Subcutaneous adipose tissue (tissue), 4 donors: Measurements from ENCODE around the gene PSPN. TPM values are rescaled to one million over a fixed set of nuclear protein-coding genes. Genes with fewer than 3 reads are reported as not detected.

Experiments
- CTCF ChIP-seq: fragments of 450-650 bp; IDR thresholded peaks from one replicate; pipeline ENCODE4 v1.5.1; 2016; ENCODE audit warnings: low read depth, mild to moderate bottlenecking, control low read depth, antibody characterized with exemption, moderate library complexity
- total RNA-seq, 4 donors: library from RNA; depleted of rRNA; stranded (reverse); fragments of >200 nt; gene quantifications; one replicate each; pipeline ENCODE4 v1.1.0, GENCODE V29; 2016

Gene PSPN
- total RNA-seq, 4 donors from 2014 or later = 0.16 to 1.5 (median 0.78) TPM

GRCh38 chr19:6373813-6374108 is 2.0 kb downstream of the PSPN start:
- no peak for TF ChIP-seq CTCF

- no peak for TF ChIP-seq CTCF
Measured at GRCh38 chr19:6373096-6373812, 2.5 kb downstream of the PSPN start.

DNA sequence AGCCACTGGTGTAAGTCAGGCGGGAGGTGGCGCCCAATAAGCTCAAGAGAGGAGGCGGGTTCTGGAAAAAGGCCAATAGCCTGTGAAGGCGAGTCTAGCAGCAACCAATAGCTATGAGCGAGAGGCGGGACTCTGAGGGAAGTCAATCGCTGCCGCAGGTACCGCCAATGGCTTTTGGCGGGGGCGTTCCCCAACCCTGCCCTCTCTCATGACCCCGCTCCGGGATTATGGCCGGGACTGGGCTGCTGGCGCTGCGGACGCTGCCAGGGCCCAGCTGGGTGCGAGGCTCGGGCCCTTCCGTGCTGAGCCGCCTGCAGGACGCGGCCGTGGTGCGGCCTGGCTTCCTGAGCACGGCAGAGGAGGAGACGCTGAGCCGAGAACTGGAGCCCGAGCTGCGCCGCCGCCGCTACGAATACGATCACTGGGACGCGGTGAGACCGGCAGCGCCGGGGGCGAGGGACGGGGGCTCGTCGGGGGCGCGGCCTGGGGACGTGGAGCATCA is 3.1 kb downstream of the PSPN start, which contains the start of gene ALKBH7:
Gene ALKBH7 (plus strand): TSS at position 201 of the 502 bp plus-strand sequence. CDS start 27 bp downstream, at position 228.
- TF ChIP-seq CTCF = no peak

DNA sequence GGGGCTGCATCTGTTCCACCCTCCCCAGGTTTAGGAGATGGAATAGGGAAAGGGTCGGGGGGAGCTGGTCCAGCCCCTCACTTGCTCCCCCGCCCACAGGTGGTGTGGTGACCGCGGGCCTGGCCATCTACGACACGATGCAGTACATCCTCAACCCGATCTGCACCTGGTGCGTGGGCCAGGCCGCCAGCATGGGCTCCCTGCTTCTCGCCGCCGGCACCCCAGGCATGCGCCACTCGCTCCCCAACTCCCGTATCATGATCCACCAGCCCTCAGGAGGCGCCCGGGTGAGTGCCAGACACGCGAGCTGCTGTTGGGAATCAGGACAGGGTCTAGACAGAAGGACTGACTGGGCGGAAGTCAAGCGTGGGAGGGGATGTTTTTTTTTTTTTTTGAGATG is 11.4 kb downstream of the PSPN start:
- no peak for TF ChIP-seq CTCF

DNA sequence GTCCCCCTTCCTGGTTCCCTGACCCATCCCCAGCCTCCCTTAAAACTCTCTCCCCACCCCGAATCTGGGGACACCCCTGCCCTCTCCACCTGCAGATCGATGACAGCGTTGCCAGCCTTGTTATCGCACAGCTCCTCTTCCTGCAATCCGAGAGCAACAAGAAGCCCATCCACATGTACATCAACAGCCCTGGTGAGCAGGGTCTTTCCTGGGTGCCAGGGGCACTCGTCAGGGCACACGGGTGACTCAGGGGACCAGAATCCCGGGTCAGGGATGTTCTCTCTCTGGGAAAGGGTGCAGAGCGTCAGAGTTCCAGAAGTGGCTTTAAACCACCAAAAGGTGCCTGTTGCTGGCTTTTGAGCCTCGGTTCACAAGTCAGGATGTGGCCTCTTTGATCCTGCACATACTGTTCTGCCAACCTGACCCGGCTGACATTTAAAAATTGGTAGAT is 13.4 kb downstream of the PSPN start:
- TF ChIP-seq CTCF = no peak

DNA sequence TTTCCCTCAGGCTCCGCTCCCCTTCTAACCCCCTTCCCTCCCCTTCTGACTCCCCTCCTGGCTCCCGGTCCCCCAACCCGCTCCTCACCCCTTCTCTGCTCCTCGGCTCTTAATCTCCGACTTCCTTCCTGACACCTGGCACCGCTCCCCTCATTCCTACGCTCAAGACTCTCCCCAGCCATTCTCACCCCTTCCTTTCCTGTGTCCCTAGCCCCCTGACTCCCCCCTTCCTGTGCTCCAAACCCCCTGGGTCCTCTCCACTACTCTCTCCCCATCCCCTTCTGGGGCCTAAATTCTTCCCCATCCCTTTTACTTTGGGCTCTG is 13.7 kb downstream of the PSPN start:
- TF ChIP-seq CTCF = no peak

DNA sequence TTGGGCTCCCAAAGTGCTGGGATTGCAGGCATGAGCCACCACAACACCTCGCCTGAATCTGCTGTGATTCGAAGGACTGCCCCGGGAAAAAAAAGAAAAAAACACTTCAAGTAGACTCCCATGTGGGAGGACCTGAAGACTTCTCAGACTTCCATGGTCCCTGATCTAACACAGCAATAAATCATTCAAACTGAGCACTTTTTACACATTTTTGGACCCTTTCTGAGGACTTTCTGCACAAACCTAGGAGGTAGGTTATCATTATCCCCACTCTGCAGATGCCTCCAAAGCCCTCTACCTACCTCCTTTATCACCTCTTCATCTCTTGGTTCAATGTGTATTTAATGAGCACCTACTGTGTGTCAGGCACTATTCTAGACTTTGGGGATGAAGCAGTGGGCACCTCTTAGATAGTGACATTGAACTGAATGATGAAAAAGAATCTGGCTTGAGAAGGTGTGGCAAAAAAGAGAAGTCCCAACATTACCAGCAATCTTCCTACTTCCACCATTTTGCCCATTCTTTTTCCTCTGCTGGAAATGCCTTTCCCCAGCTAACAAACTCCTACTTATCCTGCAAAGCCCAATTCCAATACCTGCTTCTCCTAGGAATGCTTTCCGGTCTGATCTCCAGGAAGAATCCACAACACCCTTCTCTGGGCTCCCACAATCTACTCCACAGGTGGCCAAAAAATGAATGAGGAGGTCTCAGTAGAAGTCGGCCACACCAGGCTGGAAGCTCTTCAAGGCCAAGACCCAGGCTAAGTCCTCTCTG is 16.0 kb downstream of the PSPN start:
- TF ChIP-seq CTCF = no peak
